G401 (cell line): Measurements from ENCODE around the gene ATPAF1. TPM values are rescaled to one million over a fixed set of nuclear protein-coding genes. Genes with fewer than 3 reads are reported as not detected.

Experiments
- DNase-seq: peaks from one replicate; pipeline ENCODE4 v3.0.0-alpha.2; 2015; ENCODE audit warnings: low spot score
- in situ Hi-C: cut with HindIII; loops from 2 replicates; pipeline ENCODE4 v1.10.0; 2016; ENCODE audit warnings: low sequenced_read_pairs, mixed read lengths
- total RNA-seq: library from RNA; depleted of rRNA; stranded (reverse); fragments of >200 nt; shearing (Covaris generic); gene quantifications from 2 replicates; pipeline ENCODE4 v1.2.3, GENCODE V29; 2014; rRNA removed

Gene ATPAF1
- total RNA-seq, 1 experiment from 2014 or later: 96.9 TPM

GRCh38 chr1:46601257-46602007, 66.7 kb downstream of the ATPAF1 start:
- in situ Hi-C loops: no loop called here
- DNase-seq: no peak

GRCh38 chr1:46599059-46599970, 68.8 kb downstream of the ATPAF1 start:
- in situ Hi-C loops: no loop called here
- no peak for DNase-seq

- in situ Hi-C loops: no loop called here
- no peak for DNase-seq
These were observed 71.3 kb downstream of the ATPAF1 start for GRCh38 chr1:46596846-46597245.

GRCh38 chr1:46596036-46596435, 72.1 kb downstream of the ATPAF1 start:
- in situ Hi-C loops: no loop called here
- DNase-seq: no peak

GRCh38 chr1:46595127-46595526, 73.0 kb downstream of the ATPAF1 start:
- DNase-seq: no peak
- in situ Hi-C loops: no loop called here

GRCh38 chr1:46594063-46594462, 74.1 kb downstream of the ATPAF1 start:
- no peak for DNase-seq
- in situ Hi-C loops: no loop called here

- DNase-seq: no peak
- in situ Hi-C loops: no loop called here
These were observed 75.3 kb downstream of the ATPAF1 start for GRCh38 chr1:46592823-46593222.

- no peak for DNase-seq
- in situ Hi-C loops: no loop called here
These were observed 78.6 kb downstream of the ATPAF1 start for GRCh38 chr1:46589529-46589928.

- DNase-seq: no peak
- in situ Hi-C loops: no loop called here
These were observed 81.1 kb downstream of the ATPAF1 start for GRCh38 chr1:46587069-46587468.

- DNase-seq: no peak
- in situ Hi-C loops: no loop called here
These were observed 82.7 kb downstream of the ATPAF1 start for GRCh38 chr1:46585312-46585938.

GRCh38 chr1:46583494-46583893, 84.7 kb downstream of the ATPAF1 start:
- DNase-seq: no peak
- in situ Hi-C loops: no loop called here

GRCh38 chr1:46582972-46583371, 85.2 kb downstream of the ATPAF1 start:
- in situ Hi-C loops: no loop called here
- DNase-seq: no peak

Other genes with a start within 250 kb of the ATPAF1 start
- 0.20 and 1.0 TPM in 2 replicates for gene DMBX1, start 178.5 kb downstream of the ATPAF1 start, total RNA-seq
- not detected in 2 replicates for gene KNCN, start 116.7 kb downstream of the ATPAF1 start, total RNA-seq
- 21.4 and 34.5 TPM in 2 replicates for gene MKNK1, start 64.1 kb downstream of the ATPAF1 start, total RNA-seq
- gene MOB3C, start 51.6 kb downstream of the ATPAF1 start, total RNA-seq: 4.0 and 6.8 TPM in 2 replicates
- gene TEX38, start 3.5 kb upstream of the ATPAF1 start, total RNA-seq: not detected in 2 replicates
- gene EFCAB14, start 50.8 kb upstream of the ATPAF1 start, total RNA-seq: 18.0 and 28.8 TPM in 2 replicates
- not detected in 2 replicates for gene CYP4B1, start 130.7 kb upstream of the ATPAF1 start, total RNA-seq